A549 (cell line): ENCODE results near the gene CTIF. TPM values are rescaled to one million over a fixed set of nuclear protein-coding genes. Genes with fewer than 3 reads are reported as not detected.

Source experiments
- ATAC-seq, 2 experiments: fragments of 200-7000 bp in 1 of 2; fragments of >200 bp in 1 of 2; cut with Nextera tagmentation in 1 of 2; cut with Tn5 transposase in 1 of 2; 3 replicates each; pipeline versions ENCODE4 v1.8.0 to v1.9.1; 2018 to 2020; ENCODE audit warnings: mild to moderate bottlenecking in 1 of 2, moderate library complexity in 1 of 2
- CTCF ChIA-PET: fragments of 300-600 bp; sonication (Branson Sonifier 250); formaldehyde crosslinking; extraction: SDS; loops from one replicate; lab custom pipeline; 2021; ENCODE audit warnings: antibody characterized with exemption, inconsistent platforms; lab: Yijun Ruan, JAX
- POLR2A ChIA-PET: fragments of 350-600 bp; formaldehyde crosslinking; extraction: SDS; loops from one replicate; lab custom pipeline; 2021; ENCODE audit warnings: antibody characterized with exemption, inconsistent platforms; lab: Yijun Ruan, JAX
- DNase-seq, 2 experiments: peaks; one replicate each; pipeline versions ENCODE4 v3.0.0 to v3.0.0-alpha.2; 2011 to 2016; ENCODE audit warnings: low read depth in 1 of 2, low spot score in 1 of 2
- FAIRE-seq: peaks from 2 replicates; lab custom pipeline; 2011; peaks lifted over from hg19 to GRCh38; lab: Jason Lieb, UNC
- H3K27ac ChIP-seq, 2 experiments: fragments of >200 bp; sonication (Bioruptor Twin); formaldehyde crosslinking; 3 replicates each; pipeline ENCODE4 v1.5.1; 2016 to 2017
- H3K4me1 ChIP-seq: fragments of >200 bp; sonication (Bioruptor Twin); formaldehyde crosslinking; 3 replicates; pipeline ENCODE4 v1.6.1; 2016
- H3K4me2 ChIP-seq: fragments of >200 bp; sonication (Bioruptor Twin); formaldehyde crosslinking; 3 replicates; pipeline ENCODE4 v1.6.1; 2016
- H3K4me3 ChIP-seq: fragments of >200 bp; sonication (Bioruptor Twin); formaldehyde crosslinking; 3 replicates; pipeline ENCODE4 v1.5.1; 2016
- H3K9me3 ChIP-seq: fragments of >200 bp; sonication (Bioruptor Twin); formaldehyde crosslinking; 3 replicates; pipeline ENCODE4 v1.6.1; 2016
- ATOH8 ChIP-seq: fragments of 250-450 bp; sonication (Bioruptor Pico); IDR thresholded peaks from 2 replicates; pipeline ENCODE4 v1.5.0; 2020; ENCODE audit warnings: low read depth, mild to moderate bottlenecking, moderate library complexity
- EHMT2 ChIP-seq: fragments of 200-600 bp; sonication (generic); IDR thresholded peaks from 2 replicates; pipeline ENCODE4 v1.6.1; 2016; ENCODE audit warnings: antibody characterized with exemption, low read depth, mild to moderate bottlenecking, moderate library complexity
- FOSB ChIP-seq: fragments of 250-450 bp; sonication (Bioruptor Pico); IDR thresholded peaks from 2 replicates; pipeline ENCODE4 v1.5.0; 2020; ENCODE audit warnings: mild to moderate bottlenecking, moderate library complexity
- FOSL2 ChIP-seq, 2 experiments: fragments of 450-650 bp in 1 of 2; fragments of >200 bp in 1 of 2; sonication (Bioruptor Twin) in 1 of 2; formaldehyde crosslinking; IDR thresholded peaks; 2 replicates each; pipeline versions ENCODE4 v1.5.0 to v1.6.1; 2016 to 2020; ENCODE audit warnings: mild to moderate bottlenecking in 1 of 2, moderate library complexity in 1 of 2
- HDAC2 ChIP-seq: fragments of 200-600 bp; sonication (generic); IDR thresholded peaks from 2 replicates; pipeline ENCODE4 v1.6.1; 2016
- HOXA7 ChIP-seq: fragments of 250-450 bp; sonication (Bioruptor Pico); IDR thresholded peaks from 2 replicates; pipeline ENCODE4 v1.5.0; 2020; ENCODE audit warnings: mild to moderate bottlenecking, moderate library complexity
- JUNB ChIP-seq: fragments of >200 bp; sonication (Bioruptor Twin); formaldehyde crosslinking; IDR thresholded peaks from 2 replicates; pipeline ENCODE4 v1.6.1; 2016
- KDM5A ChIP-seq: fragments of 200-600 bp; sonication (generic); IDR thresholded peaks from 2 replicates; pipeline ENCODE4 v1.6.1; 2016; ENCODE audit warnings: antibody characterized with exemption, mild to moderate bottlenecking
- MAFK ChIP-seq: fragments of 450-650 bp; IDR thresholded peaks from 2 replicates; pipeline ENCODE4 v1.6.1; 2014; ENCODE audit not compliant: partially characterized antibody
- NFE2L2 ChIP-seq: fragments of 150-350 bp; conservative IDR thresholded peaks from 2 replicates; pipeline ENCODE4 v1.6.1; 2014; ENCODE audit warnings: low read length
- NR3C1 ChIP-seq: fragments of >200 bp; sonication (Bioruptor Twin); formaldehyde crosslinking; IDR thresholded peaks from 3 replicates; pipeline ENCODE4 v1.6.1; 2017
- PHF8 ChIP-seq: fragments of 200-600 bp; sonication (generic); IDR thresholded peaks from 2 replicates; pipeline ENCODE4 v1.6.1; 2016; ENCODE audit warnings: low read depth, mild to moderate bottlenecking, antibody characterized with exemption, moderate library complexity, borderline replicate concordance
- POLR2A ChIP-seq: IDR thresholded peaks from 2 replicates; pipeline ENCODE4 v1.6.1; 2012; ENCODE audit warnings: mild to moderate bottlenecking, low read length
- RAD21 ChIP-seq, 2 experiments: fragments of >200 bp in 1 of 2; sonication (Bioruptor Twin) in 1 of 2; formaldehyde crosslinking in 1 of 2; IDR thresholded peaks in 1 of 2; conservative IDR thresholded peaks in 1 of 2; 2 replicates in 1 of 2; 3 replicates in 1 of 2; pipeline ENCODE4 v1.6.1; 2012 to 2018; ENCODE audit warnings: inconsistent platforms in 1 of 2
- RCOR1 ChIP-seq: fragments of 150-350 bp; IDR thresholded peaks from 2 replicates; pipeline ENCODE4 v1.6.1; 2014; ENCODE audit warnings: antibody characterized with exemption, low read length, low read depth
- SMC3 ChIP-seq: fragments of >200 bp; sonication (Bioruptor Twin); formaldehyde crosslinking; IDR thresholded peaks from 3 replicates; pipeline ENCODE4 v1.6.1; 2018; ENCODE audit warnings: inconsistent platforms
- SREBF2 ChIP-seq: fragments of 450-650 bp; IDR thresholded peaks from 2 replicates; pipeline ENCODE4 v1.6.1; 2014; ENCODE audit warnings: mild to moderate bottlenecking, moderate library complexity
- TFCP2L1 ChIP-seq: fragments of 250-450 bp; sonication (Bioruptor Pico); IDR thresholded peaks from 2 replicates; pipeline ENCODE4 v1.5.0; 2021; ENCODE audit warnings: mild to moderate bottlenecking
- TP53 ChIP-seq: fragments of 250-450 bp; sonication (Bioruptor Pico); IDR thresholded peaks from 2 replicates; pipeline ENCODE4 v1.5.0; 2021; ENCODE audit warnings: mild to moderate bottlenecking, moderate library complexity
- ZC3H11A ChIP-seq: fragments of 450-650 bp; IDR thresholded peaks from 2 replicates; pipeline ENCODE4 v1.6.1; 2014; ENCODE audit warnings: antibody characterized with exemption, mild to moderate bottlenecking
- ZFP36 ChIP-seq: fragments of 450-650 bp; IDR thresholded peaks from 2 replicates; pipeline ENCODE4 v1.6.1; 2014; ENCODE audit warnings: borderline replicate concordance; ENCODE audit not compliant: partially characterized antibody
- ZSCAN20 ChIP-seq: fragments of 250-450 bp; sonication (Bioruptor Pico); IDR thresholded peaks from 2 replicates; pipeline ENCODE4 v1.8.0; 2022; ENCODE audit warnings: mild to moderate bottlenecking, moderate library complexity
- WGBS: methylation state at CpG from one replicate; pipeline ENCODE4 v1.1.6; 2017; ENCODE audit errors: missing lambda C conversion rate; 5-methylcytosine and 5-hydroxymethylcytosine counted together
- polyA plus RNA-seq, 4 experiments: library from polyadenylated mRNA; depleted of rRNA in 3 of 4; stranded (reverse); fragments of >200 nt; fragmentation: RNase III in 1 of 4; extraction: RNeasy Plus Mini Kit Qiagen cat#74134 plus additional on column Dnase treatment in 1 of 4; gene quantifications; 2 replicates in 3 of 4; 3 replicates in 1 of 4; pipeline ENCODE4 v1.2.3, GENCODE V29; 2011 to 2017
- TF ChIP-seq, protein P1 (sequence below): fragments of 200-600 bp; sonication (generic); IDR thresholded peaks from 2 replicates; pipeline ENCODE4 v1.6.1; 2016; ENCODE audit warnings: antibody characterized with exemption, mild to moderate bottlenecking, moderate library complexity
- TF ChIP-seq, protein P2 (sequence below): fragments of >200 bp; sonication (Bioruptor Twin); formaldehyde crosslinking; IDR thresholded peaks from 3 replicates; pipeline ENCODE4 v1.6.1; 2016
- TF ChIP-seq, protein P3 (sequence below): IDR thresholded peaks from 2 replicates; pipeline ENCODE4 v1.6.1; 2012
- TF ChIP-seq, protein P4 (sequence below): IDR thresholded peaks from 2 replicates; pipeline ENCODE4 v1.6.1; 2012

The CTIF gene
- polyA plus RNA-seq, 2 of the 4 experiments (the other 2 are of a cell fraction) = 17.0 to 24.7 TPM

DNA sequence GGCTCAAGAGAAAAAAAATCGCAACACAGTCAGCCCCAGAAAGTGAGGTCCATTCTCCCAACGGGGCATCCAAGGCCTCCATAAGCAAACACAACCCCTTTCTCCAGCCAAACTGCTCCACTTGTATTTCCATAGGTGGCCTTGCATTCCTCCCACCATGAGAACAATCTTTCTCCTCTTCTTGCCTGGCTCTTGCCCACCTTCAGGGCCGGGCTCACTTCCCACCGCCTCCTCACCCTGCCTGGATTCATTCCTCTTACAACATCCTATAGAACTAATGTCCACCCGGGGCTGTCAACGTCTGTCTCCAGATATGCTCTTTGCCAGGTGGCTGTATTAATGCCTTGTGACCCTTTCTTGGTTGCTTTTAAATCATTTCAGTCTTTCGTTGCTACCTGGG, 287.4 kb downstream of the CTIF start:
- H3K4me1 ChIP-seq = no peaks in the 10 kb centered on the region
- CTCF ChIA-PET = no interaction called here
- no peak for TF ChIP-seq MAFK
- TF ChIP-seq JUNB = no peak
- no peak for DNase-seq
- H3K27ac ChIP-seq = no peak overlapping the region
- POLR2A ChIA-PET = no interaction called here
- ATAC-seq = no peak
- H3K4me2 ChIP-seq = no peak overlapping the region
- H3K9me3 ChIP-seq = peaks cover 6% of the 10 kb centered on the region; the same call in 1 of the 3 replicates
- WGBS = 89% methylated on average over 7 of the region's 7 CpGs
- no peak for FAIRE-seq
- no peak overlapping the region for H3K4me3 ChIP-seq

GRCh38 chr18:48826806-48827205, 288.0 kb downstream of the CTIF start:
- Histone ChIP-seq H3K9me3 (peaks cover 6% of the 10 kb centered on the region; the same call in 1 of the 3 replicates), H3K27ac (no peak overlapping the region), H3K4me2 (no peak overlapping the region), H3K4me3 (no peak overlapping the region), H3K4me1 (no peaks in the 10 kb centered on the region)
- ATAC-seq (no peak), DNase-seq (no peak), FAIRE-seq (no peak)
- TF ChIP-seq JUNB (no peak), KDM5A (no peak), TFCP2L1 (CRISPR knock-in tag) (no peak), POLR2A (no peak), ATOH8 (CRISPR knock-in tag) (no peak), RAD21 (conservative IDR thresholded peaks at IDR 0.05 in 1 of 2, IDR thresholded peaks at IDR 0.05 in 1 of 2) (no peak), RCOR1 (no peak), FOSL2 (IDR thresholded peaks at IDR 0.05) (no peak), FOSL2 (CRISPR knock-in tag; IDR thresholded peaks at IDR 0.05) (no peak), TP53 (no peak)
- TF ChIP-seq, protein P1, sequence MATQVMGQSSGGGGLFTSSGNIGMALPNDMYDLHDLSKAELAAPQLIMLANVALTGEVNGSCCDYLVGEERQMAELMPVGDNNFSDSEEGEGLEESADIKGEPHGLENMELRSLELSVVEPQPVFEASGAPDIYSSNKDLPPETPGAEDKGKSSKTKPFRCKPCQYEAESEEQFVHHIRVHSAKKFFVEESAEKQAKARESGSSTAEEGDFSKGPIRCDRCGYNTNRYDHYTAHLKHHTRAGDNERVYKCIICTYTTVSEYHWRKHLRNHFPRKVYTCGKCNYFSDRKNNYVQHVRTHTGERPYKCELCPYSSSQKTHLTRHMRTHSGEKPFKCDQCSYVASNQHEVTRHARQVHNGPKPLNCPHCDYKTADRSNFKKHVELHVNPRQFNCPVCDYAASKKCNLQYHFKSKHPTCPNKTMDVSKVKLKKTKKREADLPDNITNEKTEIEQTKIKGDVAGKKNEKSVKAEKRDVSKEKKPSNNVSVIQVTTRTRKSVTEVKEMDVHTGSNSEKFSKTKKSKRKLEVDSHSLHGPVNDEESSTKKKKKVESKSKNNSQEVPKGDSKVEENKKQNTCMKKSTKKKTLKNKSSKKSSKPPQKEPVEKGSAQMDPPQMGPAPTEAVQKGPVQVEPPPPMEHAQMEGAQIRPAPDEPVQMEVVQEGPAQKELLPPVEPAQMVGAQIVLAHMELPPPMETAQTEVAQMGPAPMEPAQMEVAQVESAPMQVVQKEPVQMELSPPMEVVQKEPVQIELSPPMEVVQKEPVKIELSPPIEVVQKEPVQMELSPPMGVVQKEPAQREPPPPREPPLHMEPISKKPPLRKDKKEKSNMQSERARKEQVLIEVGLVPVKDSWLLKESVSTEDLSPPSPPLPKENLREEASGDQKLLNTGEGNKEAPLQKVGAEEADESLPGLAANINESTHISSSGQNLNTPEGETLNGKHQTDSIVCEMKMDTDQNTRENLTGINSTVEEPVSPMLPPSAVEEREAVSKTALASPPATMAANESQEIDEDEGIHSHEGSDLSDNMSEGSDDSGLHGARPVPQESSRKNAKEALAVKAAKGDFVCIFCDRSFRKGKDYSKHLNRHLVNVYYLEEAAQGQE = no peak
- TF ChIP-seq, protein P2, sequence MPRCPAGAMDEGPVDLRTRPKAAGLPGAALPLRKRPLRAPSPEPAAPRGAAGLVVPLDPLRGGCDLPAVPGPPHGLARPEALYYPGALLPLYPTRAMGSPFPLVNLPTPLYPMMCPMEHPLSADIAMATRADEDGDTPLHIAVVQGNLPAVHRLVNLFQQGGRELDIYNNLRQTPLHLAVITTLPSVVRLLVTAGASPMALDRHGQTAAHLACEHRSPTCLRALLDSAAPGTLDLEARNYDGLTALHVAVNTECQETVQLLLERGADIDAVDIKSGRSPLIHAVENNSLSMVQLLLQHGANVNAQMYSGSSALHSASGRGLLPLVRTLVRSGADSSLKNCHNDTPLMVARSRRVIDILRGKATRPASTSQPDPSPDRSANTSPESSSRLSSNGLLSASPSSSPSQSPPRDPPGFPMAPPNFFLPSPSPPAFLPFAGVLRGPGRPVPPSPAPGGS = no peak
- TF ChIP-seq, protein P3, sequence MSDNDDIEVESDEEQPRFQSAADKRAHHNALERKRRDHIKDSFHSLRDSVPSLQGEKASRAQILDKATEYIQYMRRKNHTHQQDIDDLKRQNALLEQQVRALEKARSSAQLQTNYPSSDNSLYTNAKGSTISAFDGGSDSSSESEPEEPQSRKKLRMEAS = no peak
- ChIA-PET POLR2A (no interaction called here), CTCF (interaction anchor here (1.3 kb wide), 1 partner anchor 50 kb away, joined by 4 read pairs; no protein-coding TSS in a partner anchor)
- 98% methylated on average over 7 of the region's 8 CpGs for WGBS

- no peak overlapping the region for H3K4me3 ChIP-seq
- DNase-seq = no peak
- H3K4me1 ChIP-seq = peaks cover 6% of the 10 kb centered on the region
- H3K27ac ChIP-seq = no peak overlapping the region; a peak in 1 of 6 replicates
- no peak overlapping the region for H3K4me2 ChIP-seq
- no peak for FAIRE-seq
- WGBS = 90% methylated on average over 21 of the region's 21 CpGs
- ChIA-PET POLR2A (no interaction called here), CTCF (interaction anchor here (0.7 to 1.3 kb wide), 3 partner anchors 12 to 347 kb away, joined by 3 to 4 read pairs (median 3); no protein-coding TSS in a partner anchor)
- ATAC-seq = no peak
- peaks cover 6% of the 10 kb centered on the region; the same call in 1 of the 3 replicates for H3K9me3 ChIP-seq
- TF ChIP-seq KDM5A (no peak), NFE2L2 (no peak), ZC3H11A (no peak), EHMT2 (no peak), NR3C1 (no peak), ZFP36 (no peak), FOSB (CRISPR knock-in tag) (no peak), PHF8 (no peak), HOXA7 (no peak), SREBF2 (no peak), ZSCAN20 (no peak), SMC3 (no peak), HDAC2 (no peak), RAD21 (conservative IDR thresholded peaks at IDR 0.05 in 1 of 2, IDR thresholded peaks at IDR 0.05 in 1 of 2) (no peak)
- TF ChIP-seq, protein P4, sequence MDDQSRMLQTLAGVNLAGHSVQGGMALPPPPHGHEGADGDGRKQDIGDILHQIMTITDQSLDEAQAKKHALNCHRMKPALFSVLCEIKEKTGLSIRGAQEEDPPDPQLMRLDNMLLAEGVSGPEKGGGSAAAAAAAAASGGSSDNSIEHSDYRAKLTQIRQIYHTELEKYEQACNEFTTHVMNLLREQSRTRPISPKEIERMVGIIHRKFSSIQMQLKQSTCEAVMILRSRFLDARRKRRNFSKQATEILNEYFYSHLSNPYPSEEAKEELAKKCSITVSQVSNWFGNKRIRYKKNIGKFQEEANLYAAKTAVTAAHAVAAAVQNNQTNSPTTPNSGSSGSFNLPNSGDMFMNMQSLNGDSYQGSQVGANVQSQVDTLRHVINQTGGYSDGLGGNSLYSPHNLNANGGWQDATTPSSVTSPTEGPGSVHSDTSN = no peak
- TF ChIP-seq, protein P3 = no peak
Observed at GRCh38 chr18:48827291-48828193, 288.7 kb downstream of the CTIF start.
